NCI-H1436 (cell line): ENCODE measurements around the gene ALDH9A1.
"Not testable (repeated sequence)": the region's sequence is repeated elsewhere in the genome, so short reads cannot be mapped to it uniquely, and the experiment has no call there.

ENCODE experiments used
- DNase-seq: peaks from one replicate; lab custom pipeline; 2025; lab: John Stamatoyannopoulos, UW

The ALDH9A1 gene

GRCh38 chr1:165645654-165646366, 52.6 kb downstream of the ALDH9A1 start:
- DNase-seq, result no peak

GRCh38 chr1:165644064-165644735, 54.2 kb downstream of the ALDH9A1 start:
- DNase-seq, result no peak

DNA sequence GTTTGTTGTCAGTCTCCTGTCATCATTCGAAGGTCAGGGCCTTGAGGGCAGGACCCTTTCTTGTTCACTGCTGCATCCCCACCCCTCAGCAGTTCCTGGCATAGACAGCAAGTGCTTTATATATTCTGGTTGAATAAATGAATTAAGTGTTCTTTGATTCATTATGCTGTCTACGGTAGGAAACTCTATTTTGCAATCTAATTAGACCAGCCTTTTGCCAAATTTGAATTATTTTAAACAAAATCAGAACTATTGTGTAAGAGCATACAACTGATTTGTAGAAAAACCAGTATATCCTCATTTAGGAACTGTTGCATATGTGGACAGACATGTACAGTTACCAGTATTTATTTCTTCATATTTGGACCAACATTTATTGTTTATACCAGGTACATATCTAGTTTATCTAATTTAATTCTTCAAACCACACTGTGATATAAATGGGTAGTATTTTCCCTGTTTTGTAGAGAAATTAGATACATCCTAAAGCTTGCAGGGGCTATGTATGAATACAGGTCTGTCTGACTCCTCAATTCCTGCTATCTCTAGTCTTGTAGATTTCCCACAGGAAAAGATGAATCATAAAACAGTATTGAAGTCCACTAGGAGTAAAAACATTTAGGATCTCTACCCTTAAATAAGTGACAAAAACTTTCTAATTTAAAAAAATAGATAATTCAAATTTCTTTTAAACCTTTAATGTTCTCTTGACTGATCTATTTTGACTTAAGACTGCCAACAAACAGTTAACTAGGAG, 57.0 kb downstream of the ALDH9A1 start:
- DNase-seq, result no peak

DNA sequence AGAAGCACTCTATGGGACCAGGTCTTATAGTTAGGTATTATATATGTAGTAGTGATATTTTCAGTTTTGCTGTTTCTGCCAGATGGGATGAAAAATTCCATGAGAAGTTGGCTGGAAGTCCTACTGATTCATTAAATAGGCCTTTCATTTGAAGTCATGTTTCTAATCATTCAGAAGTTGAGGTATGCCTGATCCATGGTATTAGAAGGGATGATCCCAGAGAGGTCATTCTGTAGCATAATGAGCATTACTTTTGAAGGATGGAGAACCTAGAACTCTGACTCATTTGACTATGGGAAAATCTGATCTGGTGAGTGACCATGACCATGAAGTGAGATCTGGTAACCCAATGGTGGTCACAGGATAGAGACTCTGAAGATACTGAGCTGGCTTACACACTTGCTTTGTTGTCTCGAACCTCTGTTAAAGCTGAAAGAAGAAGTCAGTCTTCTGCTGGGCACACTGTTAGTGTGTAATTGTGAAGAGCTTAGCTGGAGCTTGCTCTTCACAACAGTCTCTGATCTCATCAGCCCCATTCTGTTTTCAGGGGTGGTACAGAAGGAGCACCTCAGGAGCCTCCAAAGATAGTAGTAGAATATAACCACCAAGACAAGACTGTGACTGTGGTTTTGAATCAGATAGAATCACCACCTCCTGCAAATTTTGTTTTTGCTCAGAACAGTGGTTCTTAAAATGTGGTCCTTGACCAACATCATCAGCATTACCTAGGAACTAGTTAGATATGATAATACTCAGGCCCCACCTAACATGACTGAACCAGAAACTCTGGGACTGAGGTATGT, 58.3 kb downstream of the ALDH9A1 start:
- DNase-seq, result no peak

DNA sequence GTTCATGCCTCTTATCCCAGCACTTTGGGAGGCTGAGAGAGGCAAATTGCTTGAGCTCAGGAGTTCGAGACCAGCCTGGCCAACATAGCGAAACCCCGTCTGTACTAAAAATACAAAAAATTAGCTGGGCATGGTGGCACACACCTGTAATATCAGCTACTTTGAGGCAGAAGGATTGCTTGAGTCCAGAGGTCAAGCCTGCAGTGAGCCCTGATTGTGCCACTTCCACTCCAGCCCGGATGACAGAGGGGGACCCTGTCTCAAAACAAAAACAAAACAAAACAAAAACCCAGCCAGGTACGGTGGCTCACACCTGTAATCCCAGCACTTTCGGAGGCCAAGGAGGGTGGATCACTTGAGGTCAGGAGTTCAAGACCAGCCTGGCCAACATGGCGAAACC, 60.2 kb downstream of the ALDH9A1 start:
- DNase-seq, result not testable (repeated sequence)

DNA sequence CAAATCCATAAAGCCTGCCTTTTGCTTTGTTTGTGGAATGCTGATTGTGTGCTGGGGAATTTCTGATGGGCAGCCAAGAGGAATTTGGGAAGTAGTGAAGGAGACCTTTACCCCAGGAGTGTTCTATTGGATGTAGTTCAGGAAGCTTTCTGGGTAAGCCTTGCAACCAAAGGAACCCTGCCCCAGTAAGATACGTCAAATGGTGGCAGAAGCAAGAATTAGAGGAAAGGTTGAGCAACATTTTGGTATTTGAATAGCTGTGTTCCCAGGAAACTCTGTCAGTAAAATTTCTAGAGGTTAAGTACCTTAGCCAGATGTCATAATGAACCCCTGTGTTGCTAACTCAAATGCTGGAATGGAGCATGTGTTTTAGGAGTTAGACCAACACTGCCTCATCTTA, 60.9 kb downstream of the ALDH9A1 start:
- no peak for DNase-seq

- DNase-seq, result no peak
Measured at GRCh38 chr1:165635823-165636222, 62.5 kb downstream of the ALDH9A1 start.

DNA sequence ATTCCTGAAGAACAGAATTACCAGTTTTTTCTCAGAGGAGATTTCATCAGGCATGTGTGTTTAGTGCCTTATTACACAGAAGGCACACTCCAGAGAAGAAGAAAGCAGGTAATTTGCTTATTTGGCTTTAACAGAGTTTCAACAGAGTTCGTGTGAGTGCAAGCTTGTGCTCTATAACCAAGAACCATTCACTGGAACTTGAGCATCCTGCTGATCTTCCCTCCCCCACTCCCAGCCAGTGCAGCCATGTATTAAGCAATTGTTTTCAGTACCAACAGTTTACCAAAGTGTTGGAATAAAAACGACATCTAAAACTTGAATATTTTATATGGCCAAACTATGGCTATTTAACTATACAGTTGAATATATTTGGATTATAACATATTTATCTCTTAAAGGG, 63.0 kb downstream of the ALDH9A1 start:
- DNase-seq, result no peak

- DNase-seq, result no peak
Measured at GRCh38 chr1:165634154-165634921, 64.0 kb downstream of the ALDH9A1 start.

- DNase-seq, result no peak
Measured at GRCh38 chr1:165633614-165634013, 64.7 kb downstream of the ALDH9A1 start.

GRCh38 chr1:165632491-165632890, 65.9 kb downstream of the ALDH9A1 start:
- no peak for DNase-seq

- no peak for DNase-seq
Measured at GRCh38 chr1:165632152-165632469, 66.3 kb downstream of the ALDH9A1 start.

- DNase-seq, result no peak
Measured at GRCh38 chr1:165631342-165632151, 66.8 kb downstream of the ALDH9A1 start.

GRCh38 chr1:165630629-165631341, 67.6 kb downstream of the ALDH9A1 start, which contains the start of gene MGST3:
Gene MGST3, plus strand, starts transcription at chr1:165631234. Its CDS starts 18,614 bp downstream, at chr1:165649848.
- DNase-seq, result peak; percentile 96

DNA sequence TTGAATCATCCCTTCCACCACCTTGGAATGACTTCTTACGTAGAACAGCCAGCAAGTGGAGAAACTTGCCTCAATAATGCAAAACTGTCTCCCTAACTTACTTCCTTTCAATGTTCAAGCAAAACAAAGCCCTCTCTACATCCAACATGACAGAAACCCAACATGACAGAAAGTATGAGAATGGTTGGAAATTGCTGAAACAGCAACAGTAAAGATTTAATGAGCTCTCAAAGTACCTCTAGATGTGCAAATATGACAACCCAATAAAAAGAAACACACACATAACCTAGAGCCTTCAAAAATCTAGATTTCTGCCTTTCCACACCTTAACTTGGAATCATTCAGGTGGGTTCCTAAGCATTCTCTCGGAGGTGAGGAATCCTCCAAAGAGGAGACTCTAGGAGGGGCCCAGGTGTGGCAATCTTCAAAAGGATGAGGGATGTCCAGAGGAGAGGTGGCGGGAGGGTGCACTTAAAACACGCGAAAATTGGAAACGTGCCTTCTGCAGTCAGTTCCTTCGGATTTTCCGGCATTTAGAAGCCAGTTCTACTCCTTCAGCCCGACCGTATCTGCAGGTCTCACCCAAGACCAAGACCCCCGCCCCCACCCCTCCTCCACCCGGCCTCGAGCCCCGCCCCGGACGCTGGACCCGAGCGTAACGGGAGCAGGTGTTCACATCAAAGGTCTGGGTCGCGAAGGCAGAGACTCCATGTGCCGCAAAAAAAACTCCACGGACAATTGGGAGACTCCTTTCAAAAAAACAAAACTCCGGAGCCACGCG, 68.3 kb downstream of the ALDH9A1 start:
- peak; percentile 52 for DNase-seq

DNA sequence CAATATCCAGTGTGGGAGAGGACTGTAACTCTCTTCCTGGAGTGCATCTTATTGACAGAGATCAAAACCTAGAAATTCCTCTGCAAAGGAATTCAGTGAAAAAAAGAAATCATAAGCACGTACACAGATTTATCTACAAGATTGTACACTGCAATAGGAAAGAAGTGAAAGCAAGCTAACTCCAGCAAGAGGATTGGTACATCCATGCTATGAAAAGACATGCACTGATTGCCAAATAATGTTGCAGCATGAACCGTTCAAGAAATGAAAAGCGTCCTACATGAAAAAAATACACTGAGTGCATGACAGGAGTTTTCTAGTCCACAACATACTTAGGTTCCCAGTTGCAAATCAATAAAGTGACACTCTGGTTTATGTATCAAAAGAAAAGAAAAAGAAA, 69.2 kb downstream of the ALDH9A1 start:
- DNase-seq, result no peak

DNA sequence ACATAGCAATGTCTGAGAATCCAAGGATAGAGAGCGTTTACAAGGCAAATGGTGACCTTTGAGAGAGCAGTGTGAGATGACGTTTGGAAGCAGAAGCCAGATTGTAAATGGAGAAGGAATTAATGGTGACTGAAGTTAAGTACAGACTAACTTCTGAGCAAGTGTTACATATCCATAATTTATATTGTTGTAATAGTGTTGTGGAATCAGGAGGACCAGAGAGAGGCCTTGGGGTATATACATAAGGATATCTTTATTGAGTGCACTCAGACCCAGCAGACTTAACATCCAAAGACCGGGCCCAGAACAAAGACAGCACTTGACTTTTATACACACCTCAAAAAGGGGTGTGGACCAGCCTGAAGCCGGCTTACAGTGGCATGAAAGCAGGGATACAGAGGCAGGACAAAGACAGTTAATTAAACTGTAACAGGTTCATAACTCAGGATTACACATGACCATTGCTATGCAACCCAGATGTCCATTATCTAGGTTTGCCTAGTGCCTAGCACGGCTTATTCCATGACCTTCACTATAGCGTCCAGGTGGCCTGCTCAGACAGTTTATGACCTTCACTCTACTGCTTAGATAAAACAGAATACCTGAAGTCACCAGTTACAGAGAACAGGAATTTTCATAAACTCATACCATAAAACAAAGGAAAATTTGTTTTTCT, 70.1 kb downstream of the ALDH9A1 start:
- DNase-seq, result no peak

- DNase-seq, result no peak
Measured at GRCh38 chr1:165624441-165624840, 73.9 kb downstream of the ALDH9A1 start.

GRCh38 chr1:165623624-165624023, 74.7 kb downstream of the ALDH9A1 start:
- DNase-seq, result no peak
